GM18499 (cell line): ENCODE measurements around the gene ICAM4.

ENCODE experiments used
- ATAC-seq: cut with Tn5 transposase; IDR thresholded peaks from one replicate; pipeline ENCODE4 v1.9.1; 2021; ENCODE audit warnings: moderate number of reproducible peaks; ENCODE audit not compliant: insufficient read depth, unreplicated experiment

The ICAM4 gene

DNA sequence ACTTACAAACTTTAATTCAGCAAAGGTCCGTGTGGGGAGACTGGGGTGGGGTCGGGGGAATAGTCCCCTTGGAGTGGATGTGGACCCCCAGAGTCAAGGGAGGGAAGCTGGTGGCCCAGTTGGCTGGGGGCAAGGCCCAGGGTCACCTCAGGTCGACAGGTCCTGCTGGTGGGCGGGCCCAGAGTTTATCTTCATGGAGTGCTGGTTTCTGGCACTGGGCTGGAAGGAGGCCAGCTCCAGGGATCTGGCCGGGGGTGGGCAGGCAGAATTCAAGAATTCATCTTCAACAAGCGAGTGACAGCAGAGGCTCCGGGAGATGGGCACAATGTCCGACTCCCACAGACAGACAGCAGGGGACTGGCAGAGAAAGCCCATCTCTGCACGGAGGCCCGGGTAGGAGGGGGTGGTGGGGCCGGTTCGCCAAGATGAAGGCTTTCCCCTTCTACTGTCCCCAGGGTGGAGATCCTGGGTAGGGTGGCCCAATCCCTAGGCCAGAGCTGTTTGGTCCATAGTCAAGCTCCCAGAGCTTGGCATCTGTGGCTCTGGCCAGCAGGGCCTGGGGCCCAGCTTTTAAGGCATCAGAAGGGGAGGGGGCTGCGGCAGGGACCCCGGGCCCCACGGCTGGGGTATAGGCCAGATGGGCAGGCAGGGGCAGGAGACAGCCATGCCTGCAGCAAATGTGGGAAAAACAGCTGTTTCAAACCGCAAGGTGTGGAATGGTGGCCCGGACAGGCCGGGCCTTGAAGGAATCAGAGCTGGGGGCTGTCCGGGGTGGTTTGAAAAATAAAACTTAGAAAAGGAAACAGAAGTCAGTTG lies 29.7 kb downstream of the ICAM4 start:
- no peak for ATAC-seq

DNA sequence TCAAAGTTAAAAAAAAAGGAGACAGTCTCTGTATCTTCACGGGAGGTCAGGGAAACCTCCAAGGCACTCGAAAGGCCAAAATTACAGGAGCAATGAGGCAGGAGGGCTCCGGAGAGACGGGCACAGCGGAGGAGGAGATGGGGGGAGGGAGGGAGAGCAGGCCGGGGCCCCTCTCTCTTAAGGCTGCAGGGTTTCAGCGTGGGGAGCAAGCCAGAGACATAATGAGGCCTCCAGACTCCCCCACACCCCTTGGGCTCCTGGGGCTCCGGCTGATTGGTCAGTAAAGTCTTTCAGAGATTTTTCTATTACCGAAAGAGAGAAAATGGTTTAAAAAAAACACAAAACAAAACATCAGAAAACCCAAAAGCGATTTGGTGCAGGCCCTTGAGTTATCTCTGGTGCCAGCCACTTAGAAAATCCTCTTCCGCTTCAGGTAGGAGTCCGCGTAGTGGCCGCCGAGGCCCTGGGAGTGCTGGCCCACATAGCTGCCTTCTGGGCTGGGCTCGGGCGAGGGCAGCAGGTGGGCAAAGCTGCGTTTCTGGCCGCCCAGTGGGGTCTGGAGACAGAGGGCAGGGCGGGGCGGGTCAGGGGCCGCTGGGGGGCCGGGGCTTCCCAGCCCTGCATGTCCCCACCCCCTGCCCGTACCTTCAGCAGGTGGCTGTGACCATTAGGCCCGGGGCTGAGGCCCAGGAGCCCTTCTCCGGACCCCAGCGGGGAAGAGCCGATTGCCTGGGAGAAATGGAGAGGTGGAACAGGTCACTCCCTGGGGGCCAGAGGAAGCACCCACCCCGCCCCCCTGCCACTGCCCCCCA lies 30.5 kb downstream of the ICAM4 start:
- ATAC-seq, result no peak

GRCh38 chr19:10317857-10318462 lies 31.2 kb downstream of the ICAM4 start:
- ATAC-seq, result no peak

DNA sequence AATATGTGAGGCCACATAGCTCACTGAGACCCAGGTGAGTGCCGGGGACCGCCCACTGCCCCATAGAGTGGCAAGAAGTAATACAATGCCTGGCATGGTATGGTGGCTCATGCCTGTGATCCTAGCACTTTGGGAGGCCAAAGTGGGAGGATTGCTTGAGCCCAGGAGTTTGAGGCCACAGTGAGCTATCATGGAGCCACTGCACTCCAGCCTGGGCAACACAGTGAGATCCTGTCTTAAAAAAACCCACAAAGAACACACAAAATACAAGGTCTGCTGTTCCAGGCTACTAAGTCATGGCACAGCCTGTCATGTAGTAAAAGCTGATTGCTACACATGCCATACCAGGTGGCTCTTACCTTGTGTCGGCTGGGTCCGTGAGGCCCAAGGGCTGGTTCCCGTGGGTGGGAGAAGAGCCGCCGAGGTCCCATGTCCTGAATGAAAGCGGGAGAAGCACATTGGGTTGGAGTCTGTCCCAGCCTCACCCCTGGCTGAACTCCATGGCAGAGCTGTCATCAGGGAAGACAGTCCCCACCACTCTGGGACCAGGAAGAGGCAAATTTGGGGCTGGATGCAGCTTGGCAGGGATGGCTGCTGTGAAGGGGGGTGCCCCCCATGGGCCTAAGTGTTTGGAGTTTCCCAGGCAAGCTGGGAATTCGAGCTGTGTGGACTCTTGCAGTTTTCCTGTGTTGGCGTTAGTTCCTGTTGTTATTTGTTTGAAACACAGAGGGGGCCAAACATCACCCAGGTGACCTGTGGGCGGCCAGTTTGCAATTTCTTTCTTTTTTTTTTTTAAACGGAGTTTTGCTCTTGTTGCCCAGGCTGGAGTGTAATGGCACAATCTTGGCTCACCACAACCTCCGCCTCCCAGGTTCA lies 32.3 kb downstream of the ICAM4 start:
- ATAC-seq, result no peak

GRCh38 chr19:10320602-10321416 lies 34.1 kb downstream of the ICAM4 start:
- ATAC-seq, result no peak

- ATAC-seq, result no peak
Observed at GRCh38 chr19:10321417-10321797, 34.7 kb downstream of the ICAM4 start.

- no peak for ATAC-seq
Observed at GRCh38 chr19:10321874-10322835, 35.4 kb downstream of the ICAM4 start.

- ATAC-seq, result no peak
Observed at GRCh38 chr19:10325732-10326131, 39.0 kb downstream of the ICAM4 start.

DNA sequence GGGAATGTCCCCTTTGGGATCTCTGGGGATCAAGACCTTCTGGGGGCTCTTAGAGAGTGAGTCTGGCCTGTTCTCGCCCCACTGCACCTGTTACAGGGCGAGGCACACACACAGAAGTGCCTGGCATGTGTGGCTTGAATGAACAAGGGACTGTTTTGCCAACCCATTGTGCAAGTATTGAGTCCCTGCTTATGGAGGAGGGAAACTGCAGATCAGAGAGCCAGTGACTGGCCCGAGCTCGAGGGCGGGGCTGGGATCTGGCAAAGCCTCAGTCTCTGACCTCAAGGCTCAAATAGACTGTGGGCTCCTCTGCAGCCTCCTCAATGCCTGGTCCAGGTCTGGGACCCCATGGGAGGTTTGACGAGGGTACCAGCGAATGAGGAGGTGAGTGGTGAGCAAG lies 41.0 kb downstream of the ICAM4 start:
- no peak for ATAC-seq

- no peak for ATAC-seq
Observed at GRCh38 chr19:10328558-10329429, 42.0 kb downstream of the ICAM4 start.

DNA sequence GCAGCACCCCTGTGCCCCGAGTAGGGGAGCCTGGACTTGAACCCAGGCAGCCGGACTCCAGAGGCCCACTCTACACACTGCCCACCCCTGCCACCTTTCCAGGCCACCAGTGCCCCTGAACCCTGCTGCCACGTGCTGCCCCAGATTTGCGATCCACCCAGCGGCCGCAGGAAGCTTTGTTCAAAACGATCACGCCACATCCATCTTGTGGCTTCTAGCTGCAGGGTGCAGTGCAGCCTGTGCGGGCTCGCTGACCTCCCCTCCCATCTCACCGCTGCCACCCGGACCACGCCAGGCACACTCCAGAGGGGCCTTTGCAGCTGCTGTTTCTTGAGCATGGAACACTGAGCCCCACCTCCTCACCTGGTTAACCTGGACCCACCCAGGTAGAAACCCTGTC lies 42.8 kb downstream of the ICAM4 start:
- no peak for ATAC-seq

DNA sequence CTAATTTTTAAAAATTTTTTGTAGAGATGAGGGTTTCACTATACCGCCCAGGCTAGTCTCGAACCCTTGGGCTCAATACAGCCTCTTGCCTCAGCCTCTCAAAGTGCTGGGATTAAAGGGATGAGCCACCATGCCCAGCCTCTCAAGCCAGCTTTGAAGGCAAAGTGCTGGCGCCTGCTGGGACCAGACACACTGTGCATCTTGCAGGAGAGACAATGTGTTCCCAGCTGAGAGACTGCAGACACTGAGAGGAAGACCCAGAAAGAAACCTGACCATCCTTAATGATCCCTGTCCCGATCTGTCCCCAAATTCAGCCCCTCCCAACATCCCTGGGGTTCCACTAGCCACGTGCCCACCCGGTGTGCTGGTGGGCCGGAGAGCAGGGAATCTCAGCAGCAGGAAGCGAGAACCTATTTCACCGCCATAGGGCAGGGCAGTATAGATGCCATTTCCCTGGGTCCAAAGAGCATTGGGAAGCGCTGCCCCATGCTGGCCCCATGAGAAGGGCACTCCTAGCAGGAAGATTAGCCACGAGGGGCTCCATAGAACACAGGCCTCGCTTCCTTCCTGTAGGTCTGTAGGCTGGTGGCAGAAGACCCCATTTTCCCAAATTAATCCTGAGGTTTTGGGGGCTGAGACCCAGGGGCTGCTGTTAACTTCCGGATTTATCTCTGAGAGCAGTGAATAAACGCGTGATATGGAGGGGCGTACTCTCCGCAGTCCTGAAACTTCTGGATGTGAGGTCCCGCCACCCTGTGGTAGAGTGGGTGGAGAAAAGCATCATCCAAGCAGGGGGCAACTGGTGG lies 45.6 kb downstream of the ICAM4 start:
- ATAC-seq, result no peak

DNA sequence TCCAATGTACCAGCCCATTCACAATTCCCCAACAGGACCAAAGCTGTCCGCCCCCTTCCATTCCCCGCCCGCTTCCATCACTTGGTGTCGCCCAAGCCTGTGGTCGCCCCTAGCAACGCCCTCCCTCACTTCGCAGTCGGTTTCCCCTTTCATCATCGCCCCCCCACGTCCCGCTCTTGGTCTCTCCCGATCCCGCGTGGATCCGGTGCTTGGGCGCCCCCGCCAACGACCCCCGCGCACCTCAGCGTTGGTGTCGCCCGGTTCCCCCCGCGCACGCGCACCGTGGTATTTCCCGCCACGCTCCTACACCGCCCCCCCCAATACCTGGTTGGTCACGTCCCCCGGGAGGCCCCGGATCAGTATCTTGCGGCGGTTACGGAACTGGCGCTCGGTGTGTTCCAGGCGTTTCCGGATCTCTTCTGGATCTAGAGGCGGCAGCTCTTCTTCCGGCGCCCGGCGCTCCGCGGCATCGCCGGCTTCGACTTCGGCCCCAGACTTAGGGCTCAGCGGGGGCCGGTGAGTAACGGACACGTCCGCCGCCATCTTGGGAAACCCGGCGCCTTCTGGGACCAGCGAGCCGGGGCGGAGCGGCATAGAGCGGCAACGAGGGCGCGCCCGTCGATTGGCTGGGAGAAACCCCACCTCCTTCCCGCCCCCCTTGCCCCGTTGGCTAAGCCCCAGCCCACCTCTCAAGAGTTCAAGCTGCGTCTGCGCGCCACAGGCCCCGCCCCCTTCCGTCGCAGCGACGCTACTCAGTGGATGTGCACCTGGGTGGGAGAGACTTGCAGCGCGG lies 46.4 kb downstream of the ICAM4 start, which contains the start of gene RAVER1:
Gene RAVER1, minus strand, starts transcription at position 565 of the 793 bp plus-strand sequence. Its CDS starts 22 bp downstream, at position 543.
- peak; percentile 64 for ATAC-seq

DNA sequence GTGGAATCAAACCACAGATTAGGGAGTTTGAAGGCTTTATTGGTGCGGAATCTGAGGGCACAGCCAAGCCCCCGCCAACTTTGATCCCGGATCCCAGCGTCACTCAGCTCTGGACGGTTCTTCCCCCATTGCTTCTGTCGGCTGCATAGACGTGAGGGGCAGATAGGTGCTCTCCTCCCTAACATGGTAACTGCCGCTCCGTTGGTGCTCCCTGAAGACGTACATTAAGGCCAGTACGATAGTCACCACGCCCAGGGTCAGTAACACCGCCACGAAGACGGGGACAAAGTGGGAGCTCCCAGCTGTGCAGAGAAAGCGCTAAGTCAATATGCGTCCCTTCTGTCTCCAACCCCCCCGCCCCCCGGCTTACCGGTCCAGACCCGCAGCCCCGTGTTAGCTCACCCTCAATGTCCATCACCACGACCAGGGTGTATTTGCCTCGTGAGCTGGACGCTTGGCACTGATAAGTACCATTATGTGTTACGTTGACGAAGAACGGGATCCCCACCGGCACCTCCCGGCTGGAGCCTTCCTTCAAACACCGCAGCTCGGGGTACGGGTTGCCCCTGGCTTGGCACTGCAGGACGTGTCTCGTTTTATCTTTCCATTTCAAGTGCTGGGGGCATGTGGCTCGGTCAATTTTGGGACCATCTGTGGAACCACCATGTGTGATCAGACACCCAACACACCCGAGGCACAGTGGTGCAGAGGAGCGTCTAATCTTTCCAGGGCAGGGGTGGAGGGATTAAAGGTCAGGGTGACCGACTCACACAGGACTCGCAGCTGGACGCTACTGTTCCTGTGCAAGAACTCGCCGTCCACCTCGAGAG lies 47.2 kb downstream of the ICAM4 start:
- no peak for ATAC-seq
